ENCODE measurements around the gene C16orf92.

DNA sequence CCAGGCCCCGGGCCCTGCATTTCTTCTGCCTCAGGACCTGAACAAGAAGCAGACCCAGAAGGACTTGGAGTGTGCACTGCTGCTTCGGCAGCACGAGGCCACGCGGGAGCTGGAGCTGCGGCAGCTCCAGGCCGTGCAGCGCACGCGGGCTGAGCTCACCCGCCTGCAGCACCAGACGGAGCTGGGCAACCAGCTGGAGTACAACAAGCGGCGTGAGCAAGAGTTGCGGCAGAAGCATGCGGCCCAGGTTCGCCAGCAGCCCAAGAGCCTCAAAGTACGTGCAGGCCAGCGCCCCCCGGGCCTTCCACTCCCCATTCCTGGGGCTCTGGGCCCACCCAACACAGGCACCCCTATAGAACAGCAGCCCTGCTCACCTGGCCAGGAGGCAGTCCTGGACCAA is 36.8 kb upstream of the C16orf92 start:
- TF ChIP-seq CTCF (IDR thresholded peaks at IDR 0.05; ENCODE audit: poor library complexity, severe bottlenecking) (no peak), SMC3 (conservative IDR thresholded peaks at IDR 0.05; ENCODE audit: poor library complexity) (no peak), EZH2 (IDR thresholded peaks at IDR 0.05; ENCODE audit: borderline replicate concordance, insufficient read depth, low read length, poor library complexity, severe bottlenecking) (no peak), POLR2AphosphoS5 (IDR thresholded peaks at IDR 0.05) (no peak), EP300 (conservative IDR thresholded peaks at IDR 0.05; ENCODE audit: poor library complexity, severe bottlenecking) (no peak), RAD21 (conservative IDR thresholded peaks at IDR 0.05) (no peak), MXI1 (conservative IDR thresholded peaks at IDR 0.05; ENCODE audit: poor library complexity, severe bottlenecking) (no peak), TAF1 (IDR thresholded peaks at IDR 0.05; ENCODE audit: low read depth) (no peak)
- TF ChIP-seq, protein P1, sequence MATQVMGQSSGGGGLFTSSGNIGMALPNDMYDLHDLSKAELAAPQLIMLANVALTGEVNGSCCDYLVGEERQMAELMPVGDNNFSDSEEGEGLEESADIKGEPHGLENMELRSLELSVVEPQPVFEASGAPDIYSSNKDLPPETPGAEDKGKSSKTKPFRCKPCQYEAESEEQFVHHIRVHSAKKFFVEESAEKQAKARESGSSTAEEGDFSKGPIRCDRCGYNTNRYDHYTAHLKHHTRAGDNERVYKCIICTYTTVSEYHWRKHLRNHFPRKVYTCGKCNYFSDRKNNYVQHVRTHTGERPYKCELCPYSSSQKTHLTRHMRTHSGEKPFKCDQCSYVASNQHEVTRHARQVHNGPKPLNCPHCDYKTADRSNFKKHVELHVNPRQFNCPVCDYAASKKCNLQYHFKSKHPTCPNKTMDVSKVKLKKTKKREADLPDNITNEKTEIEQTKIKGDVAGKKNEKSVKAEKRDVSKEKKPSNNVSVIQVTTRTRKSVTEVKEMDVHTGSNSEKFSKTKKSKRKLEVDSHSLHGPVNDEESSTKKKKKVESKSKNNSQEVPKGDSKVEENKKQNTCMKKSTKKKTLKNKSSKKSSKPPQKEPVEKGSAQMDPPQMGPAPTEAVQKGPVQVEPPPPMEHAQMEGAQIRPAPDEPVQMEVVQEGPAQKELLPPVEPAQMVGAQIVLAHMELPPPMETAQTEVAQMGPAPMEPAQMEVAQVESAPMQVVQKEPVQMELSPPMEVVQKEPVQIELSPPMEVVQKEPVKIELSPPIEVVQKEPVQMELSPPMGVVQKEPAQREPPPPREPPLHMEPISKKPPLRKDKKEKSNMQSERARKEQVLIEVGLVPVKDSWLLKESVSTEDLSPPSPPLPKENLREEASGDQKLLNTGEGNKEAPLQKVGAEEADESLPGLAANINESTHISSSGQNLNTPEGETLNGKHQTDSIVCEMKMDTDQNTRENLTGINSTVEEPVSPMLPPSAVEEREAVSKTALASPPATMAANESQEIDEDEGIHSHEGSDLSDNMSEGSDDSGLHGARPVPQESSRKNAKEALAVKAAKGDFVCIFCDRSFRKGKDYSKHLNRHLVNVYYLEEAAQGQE (IDR thresholded peaks at IDR 0.05; ENCODE audit: borderline replicate concordance): no peak
